Stomach (tissue), 4 donors: ENCODE measurements around the gene BMPR2.

Experiments used
- EP300 ChIP-seq: sonication (generic); formaldehyde crosslinking; IDR thresholded peaks from one replicate; pipeline ENCODE4 v1.6.1; 2017; ENCODE audit warnings: antibody characterized with exemption
- POLR2A ChIP-seq, 4 donors: fragments of 450-650 bp; IDR thresholded peaks; one replicate each; pipeline ENCODE4 v1.6.1; 2016; ENCODE audit warnings: antibody characterized with exemption in 4 of 4, control low read depth in 2 of 4, mild to moderate bottlenecking in 1 of 4, moderate library complexity in 1 of 4
- POLR2AphosphoS5 ChIP-seq, 3 donors: sonication (generic); formaldehyde crosslinking; IDR thresholded peaks; one replicate each; pipeline ENCODE4 v1.6.1; 2016; ENCODE audit warnings: antibody characterized with exemption in 3 of 3
- TF ChIP-seq, protein P1 (sequence below), 7 experiments: fragments of 450-650 bp in 4 of 7; fragments of 200-600 bp in 3 of 7; sonication (generic) in 3 of 7; IDR thresholded peaks; one replicate each; pipeline ENCODE4 v1.5.1; 2016 to 2019; ENCODE audit warnings: antibody characterized with exemption in 7 of 7, control low read depth in 2 of 7, mild to moderate bottlenecking in 1 of 7

DNA sequence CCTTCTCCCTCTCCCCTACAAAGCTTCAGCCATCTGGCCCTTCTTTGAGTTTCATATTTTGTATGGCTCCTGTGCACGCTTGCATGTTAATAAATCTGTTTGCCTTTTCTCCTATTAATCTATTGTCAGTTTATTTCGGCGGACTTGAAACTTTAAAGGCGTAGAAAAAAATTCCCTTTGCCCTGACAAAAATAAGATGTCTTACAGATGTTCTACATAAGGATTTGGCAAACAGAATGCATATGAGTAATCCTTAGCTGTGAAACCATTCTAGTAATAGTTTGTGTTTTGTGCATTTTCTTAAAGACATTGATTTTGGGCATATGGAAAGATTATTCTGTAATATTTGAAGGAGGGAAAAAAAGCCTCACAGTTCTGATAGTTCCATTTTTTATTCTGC, 15.0 kb upstream of the BMPR2 start:
- TF ChIP-seq, protein P1, sequence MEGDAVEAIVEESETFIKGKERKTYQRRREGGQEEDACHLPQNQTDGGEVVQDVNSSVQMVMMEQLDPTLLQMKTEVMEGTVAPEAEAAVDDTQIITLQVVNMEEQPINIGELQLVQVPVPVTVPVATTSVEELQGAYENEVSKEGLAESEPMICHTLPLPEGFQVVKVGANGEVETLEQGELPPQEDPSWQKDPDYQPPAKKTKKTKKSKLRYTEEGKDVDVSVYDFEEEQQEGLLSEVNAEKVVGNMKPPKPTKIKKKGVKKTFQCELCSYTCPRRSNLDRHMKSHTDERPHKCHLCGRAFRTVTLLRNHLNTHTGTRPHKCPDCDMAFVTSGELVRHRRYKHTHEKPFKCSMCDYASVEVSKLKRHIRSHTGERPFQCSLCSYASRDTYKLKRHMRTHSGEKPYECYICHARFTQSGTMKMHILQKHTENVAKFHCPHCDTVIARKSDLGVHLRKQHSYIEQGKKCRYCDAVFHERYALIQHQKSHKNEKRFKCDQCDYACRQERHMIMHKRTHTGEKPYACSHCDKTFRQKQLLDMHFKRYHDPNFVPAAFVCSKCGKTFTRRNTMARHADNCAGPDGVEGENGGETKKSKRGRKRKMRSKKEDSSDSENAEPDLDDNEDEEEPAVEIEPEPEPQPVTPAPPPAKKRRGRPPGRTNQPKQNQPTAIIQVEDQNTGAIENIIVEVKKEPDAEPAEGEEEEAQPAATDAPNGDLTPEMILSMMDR (IDR thresholded peaks at IDR 0.05) = no peak
- TF ChIP-seq POLR2A (IDR thresholded peaks at IDR 0.05) (no peak), EP300 (no peak), POLR2AphosphoS5 (IDR thresholded peaks at IDR 0.05) (no peak)
